ENCODE results near the gene HHLA2.

Gene HHLA2

GRCh38 chr3:108312656-108313055, 16.3 kb downstream of the HHLA2 start:
- no peak for DNase-seq (ENCODE audit: low spot score in 2 of 2)
- in situ Hi-C loops (cut with MboI; ENCODE audit: low sequenced_read_pairs), result no loop called here
- 0 out of 2 replicates have a peak, but pooled peaks cover 4% of the 10 kb centered on the region for H3K27me3 ChIP-seq (ENCODE audit: low read depth)

GRCh38 chr3:108315767-108316301, 19.5 kb downstream of the HHLA2 start:
- no peak for DNase-seq (ENCODE audit: low spot score in 2 of 2)
- Histone ChIP-seq H3K27me3 (ENCODE audit: low read depth) (peaks cover 20% of the 10 kb centered on the region), H3K36me3 (replicated peaks) (no peaks in the 10 kb centered on the region), H3K4me3 (no peak overlapping the region), H3K4me1 (no peaks in the 10 kb centered on the region), H3K9me3 (no peaks in the 10 kb centered on the region)
- in situ Hi-C loops (cut with MboI; ENCODE audit: low sequenced_read_pairs), result no loop called here

More at GRCh38 chr3:108312656-108313055, 16.3 kb downstream of the HHLA2 start:
- no peaks in the 10 kb centered on the region for H3K9me3 ChIP-seq
- H3K4me3 ChIP-seq, result no peak overlapping the region
- no peaks in the 10 kb centered on the region for H3K4me1 ChIP-seq
- H3K36me3 ChIP-seq (replicated peaks), result no peaks in the 10 kb centered on the region

GRCh38 chr3:108319428-108320082, 23.2 kb downstream of the HHLA2 start:
- Histone ChIP-seq H3K36me3 (replicated peaks) (no peaks in the 10 kb centered on the region), H3K4me3 (no peak overlapping the region), H3K9me3 (no peaks in the 10 kb centered on the region), H3K27me3 (ENCODE audit: low read depth) (peaks cover 20% of the 10 kb centered on the region), H3K4me1 (no peaks in the 10 kb centered on the region)
- in situ Hi-C loops (cut with MboI; ENCODE audit: low sequenced_read_pairs), result no loop called here
- no peak for DNase-seq (ENCODE audit: low spot score in 2 of 2)

GRCh38 chr3:108320746-108321350, 24.5 kb downstream of the HHLA2 start:
- H3K9me3 ChIP-seq, result no peaks in the 10 kb centered on the region
- no peak for DNase-seq (ENCODE audit: low spot score in 2 of 2)
- H3K4me3 ChIP-seq, result no peak overlapping the region
- in situ Hi-C loops (cut with MboI; ENCODE audit: low sequenced_read_pairs), result no loop called here
- H3K4me1 ChIP-seq, result no peaks in the 10 kb centered on the region
- H3K27me3 ChIP-seq (ENCODE audit: low read depth), result peaks cover 16% of the 10 kb centered on the region
- no peaks in the 10 kb centered on the region for H3K36me3 ChIP-seq (replicated peaks)

GRCh38 chr3:108322352-108322751, 26.0 kb downstream of the HHLA2 start:
- no peaks in the 10 kb centered on the region for H3K4me1 ChIP-seq
- no peak overlapping the region for H3K4me3 ChIP-seq
- DNase-seq (ENCODE audit: low spot score in 2 of 2), result no peak
- in situ Hi-C loops (cut with MboI; ENCODE audit: low sequenced_read_pairs), result no loop called here
- H3K9me3 ChIP-seq, result no peaks in the 10 kb centered on the region
- H3K36me3 ChIP-seq (replicated peaks), result no peaks in the 10 kb centered on the region
- peaks cover 16% of the 10 kb centered on the region for H3K27me3 ChIP-seq (ENCODE audit: low read depth)

- DNase-seq (ENCODE audit: low spot score in 2 of 2), result no peak
- H3K4me1 ChIP-seq, result no peaks in the 10 kb centered on the region
- no peaks in the 10 kb centered on the region for H3K36me3 ChIP-seq (replicated peaks)
- no peak overlapping the region for H3K4me3 ChIP-seq
- in situ Hi-C loops (cut with MboI; ENCODE audit: low sequenced_read_pairs), result no loop called here
- H3K9me3 ChIP-seq, result no peaks in the 10 kb centered on the region
- H3K27me3 ChIP-seq (ENCODE audit: low read depth), result peaks cover 7% of the 10 kb centered on the region; the same call in 1 of the 2 replicates
Observed at GRCh38 chr3:108324177-108324576, 27.8 kb downstream of the HHLA2 start.

GRCh38 chr3:108327168-108327567, 30.8 kb downstream of the HHLA2 start:
- in situ Hi-C loops (cut with MboI; ENCODE audit: low sequenced_read_pairs), result no loop called here
- Histone ChIP-seq H3K4me1 (no peaks in the 10 kb centered on the region), H3K36me3 (replicated peaks) (no peaks in the 10 kb centered on the region), H3K9me3 (no peaks in the 10 kb centered on the region), H3K27me3 (ENCODE audit: low read depth) (no peaks in the 10 kb centered on the region; the same call in 1 of the 2 replicates), H3K4me3 (no peak overlapping the region)
- DNase-seq (ENCODE audit: low spot score in 2 of 2), result no peak

- DNase-seq (ENCODE audit: low spot score in 2 of 2), result no peak
- in situ Hi-C loops (cut with MboI; ENCODE audit: low sequenced_read_pairs), result no loop called here
- Histone ChIP-seq H3K9me3 (no peaks in the 10 kb centered on the region), H3K36me3 (replicated peaks) (no peaks in the 10 kb centered on the region), H3K4me1 (no peaks in the 10 kb centered on the region), H3K27me3 (ENCODE audit: low read depth) (no peaks in the 10 kb centered on the region; the same call in 1 of the 2 replicates), H3K4me3 (no peak overlapping the region)
Observed at GRCh38 chr3:108328821-108329486, 32.6 kb downstream of the HHLA2 start.

GRCh38 chr3:108329508-108329907, 33.2 kb downstream of the HHLA2 start:
- in situ Hi-C loops (cut with MboI; ENCODE audit: low sequenced_read_pairs), result no loop called here

GRCh38 chr3:108329947-108330346, 33.6 kb downstream of the HHLA2 start:
- no peaks in the 10 kb centered on the region for H3K9me3 ChIP-seq
- in situ Hi-C loops (cut with MboI; ENCODE audit: low sequenced_read_pairs), result no loop called here
- no peak for DNase-seq (ENCODE audit: low spot score in 2 of 2)
- H3K4me1 ChIP-seq, result no peaks in the 10 kb centered on the region
- H3K27me3 ChIP-seq (ENCODE audit: low read depth), result no peaks in the 10 kb centered on the region; the same call in 1 of the 2 replicates
- H3K4me3 ChIP-seq, result no peak overlapping the region
- H3K36me3 ChIP-seq (replicated peaks), result no peaks in the 10 kb centered on the region

More at GRCh38 chr3:108329508-108329907, 33.2 kb downstream of the HHLA2 start:
- Histone ChIP-seq H3K4me3 (no peak overlapping the region), H3K36me3 (replicated peaks) (no peaks in the 10 kb centered on the region), H3K4me1 (no peaks in the 10 kb centered on the region), H3K27me3 (ENCODE audit: low read depth) (no peaks in the 10 kb centered on the region; the same call in 1 of the 2 replicates), H3K9me3 (no peaks in the 10 kb centered on the region)
- DNase-seq (ENCODE audit: low spot score in 2 of 2), result no peak

- no peak for DNase-seq (ENCODE audit: low spot score in 2 of 2)
- Histone ChIP-seq H3K36me3 (replicated peaks) (no peaks in the 10 kb centered on the region), H3K4me1 (no peaks in the 10 kb centered on the region), H3K4me3 (no peak overlapping the region), H3K9me3 (no peaks in the 10 kb centered on the region), H3K27me3 (ENCODE audit: low read depth) (no peaks in the 10 kb centered on the region; the same call in 1 of the 2 replicates)
- in situ Hi-C loops (cut with MboI; ENCODE audit: low sequenced_read_pairs), result no loop called here
Observed at GRCh38 chr3:108331792-108332191, 35.4 kb downstream of the HHLA2 start.

GRCh38 chr3:108333961-108334360, 37.6 kb downstream of the HHLA2 start:
- in situ Hi-C loops (cut with MboI; ENCODE audit: low sequenced_read_pairs), result no loop called here
- Histone ChIP-seq H3K4me3 (no peak overlapping the region), H3K27me3 (ENCODE audit: low read depth) (no peaks in the 10 kb centered on the region; the same call in 1 of the 2 replicates), H3K9me3 (no peaks in the 10 kb centered on the region), H3K4me1 (no peaks in the 10 kb centered on the region), H3K36me3 (replicated peaks) (no peaks in the 10 kb centered on the region)
- DNase-seq (ENCODE audit: low spot score in 2 of 2), result no peak

- H3K36me3 ChIP-seq (replicated peaks), result no peaks in the 10 kb centered on the region
- no peak for DNase-seq (ENCODE audit: low spot score in 2 of 2)
- in situ Hi-C loops (cut with MboI; ENCODE audit: low sequenced_read_pairs), result no loop called here
- H3K4me3 ChIP-seq, result no peak overlapping the region
- no peaks in the 10 kb centered on the region; the same call in 1 of the 2 replicates for H3K27me3 ChIP-seq (ENCODE audit: low read depth)
- H3K9me3 ChIP-seq, result no peaks in the 10 kb centered on the region
- no peaks in the 10 kb centered on the region for H3K4me1 ChIP-seq
Observed at GRCh38 chr3:108334701-108335100, 38.4 kb downstream of the HHLA2 start.
